ENCODE data around the gene NT5E. TPM values are rescaled to one million over a fixed set of nuclear protein-coding genes. Genes with fewer than 3 reads are reported as not detected.

Gene NT5E
- polyA plus RNA-seq, 1 donor, result 4.9 TPM

DNA sequence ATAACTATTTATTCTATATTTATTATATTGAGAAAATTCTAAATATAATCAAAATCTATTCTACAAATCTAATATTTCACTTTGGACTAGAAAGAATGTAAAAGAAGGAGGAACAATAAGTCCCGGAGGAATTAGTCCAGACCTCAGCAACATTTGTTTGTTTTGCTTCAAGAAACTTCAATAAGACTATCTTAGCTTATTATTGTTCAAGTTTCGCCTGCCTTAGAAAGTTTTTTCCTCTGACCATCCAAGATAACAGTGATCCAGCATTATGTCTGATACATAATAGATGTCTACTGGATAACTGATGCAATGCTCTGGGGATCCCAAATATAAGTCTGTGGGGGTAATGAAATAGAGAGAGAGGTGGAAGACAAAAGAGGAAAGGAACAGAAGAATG is 28.7 kb upstream of the NT5E start:
- H3K4me3 ChIP-seq (ENCODE audit: low read length), result no peak overlapping the region
- no peak for DNase-seq
- H3K36me3 ChIP-seq (ENCODE audit: control insufficient read depth, insufficient read depth, low read length), result no peaks in the 10 kb centered on the region
- WGBS (ENCODE audit: insufficient coverage, low lambda C conversion rate), result 100% methylated on average over 1 of the region's 2 CpGs
- peaks cover 3% of the 10 kb centered on the region for H3K9me3 ChIP-seq (ENCODE audit: control insufficient read depth, low read depth, low read length)
- no peak overlapping the region for H3K27ac ChIP-seq (ENCODE audit: low read length)
- no peaks in the 10 kb centered on the region for H3K27me3 ChIP-seq (ENCODE audit: control insufficient read depth, insufficient read depth, low read length)
- H3K4me1 ChIP-seq (ENCODE audit: control insufficient read depth, insufficient read depth, low read length), result no peaks in the 10 kb centered on the region

DNA sequence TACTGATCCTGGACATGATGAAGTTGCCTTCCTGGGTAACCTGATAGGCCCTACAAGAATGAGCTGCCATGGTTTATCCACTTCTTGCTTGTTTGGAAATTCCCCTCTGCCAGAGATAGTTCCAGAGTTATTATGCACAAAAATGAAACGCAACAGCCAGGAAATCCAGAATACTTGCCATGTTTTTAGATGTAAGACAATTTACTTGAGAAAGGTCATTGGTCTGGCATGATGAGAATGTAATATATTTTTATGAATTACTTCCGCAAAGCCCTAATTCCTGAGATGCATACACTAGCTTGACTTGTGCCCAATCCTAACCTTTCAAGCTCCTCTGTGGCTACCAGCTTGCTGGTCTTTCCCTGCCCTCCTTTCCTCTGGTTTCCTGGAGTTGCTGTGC is 27.9 kb upstream of the NT5E start:
- no peak for DNase-seq
- Histone ChIP-seq H3K9me3 (ENCODE audit: control insufficient read depth, low read depth, low read length) (peaks cover 4% of the 10 kb centered on the region), H3K4me1 (ENCODE audit: control insufficient read depth, insufficient read depth, low read length) (no peaks in the 10 kb centered on the region), H3K4me3 (ENCODE audit: low read length) (no peak overlapping the region), H3K36me3 (ENCODE audit: control insufficient read depth, insufficient read depth, low read length) (no peaks in the 10 kb centered on the region), H3K27ac (ENCODE audit: low read length) (no peak overlapping the region), H3K27me3 (ENCODE audit: control insufficient read depth, insufficient read depth, low read length) (no peaks in the 10 kb centered on the region)
- WGBS (ENCODE audit: insufficient coverage, low lambda C conversion rate), result 80% methylated on average over 1 of the region's 2 CpGs

DNA sequence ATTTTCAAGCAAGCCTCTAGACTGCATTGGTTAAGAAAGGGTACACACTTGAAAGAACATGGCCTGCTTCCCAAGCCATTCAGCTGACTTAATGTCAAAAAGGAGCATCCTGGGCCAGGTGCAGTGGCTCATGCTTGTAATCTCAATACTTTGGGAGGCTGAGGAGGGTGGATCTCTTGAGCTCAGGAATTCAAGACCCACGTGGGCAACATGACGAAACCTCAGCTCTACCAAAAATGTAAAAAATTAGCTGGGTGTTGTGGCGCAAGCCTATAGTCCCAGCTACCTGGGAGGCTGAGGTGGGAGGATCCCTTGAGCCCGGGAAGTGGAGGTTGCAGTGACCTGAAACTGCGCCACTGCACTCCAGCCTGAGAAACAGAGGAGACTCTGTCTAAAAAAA is 26.9 kb upstream of the NT5E start:
- Histone ChIP-seq H3K4me1 (ENCODE audit: control insufficient read depth, insufficient read depth, low read length) (no peaks in the 10 kb centered on the region), H3K9me3 (ENCODE audit: control insufficient read depth, low read depth, low read length) (peaks cover 4% of the 10 kb centered on the region), H3K36me3 (ENCODE audit: control insufficient read depth, insufficient read depth, low read length) (no peaks in the 10 kb centered on the region), H3K4me3 (ENCODE audit: low read length) (no peak overlapping the region), H3K27ac (ENCODE audit: low read length) (no peak overlapping the region), H3K27me3 (ENCODE audit: control insufficient read depth, insufficient read depth, low read length) (no peaks in the 10 kb centered on the region)
- no peak for DNase-seq
- 100% methylated on average over 1 of the region's 5 CpGs for WGBS (ENCODE audit: insufficient coverage, low lambda C conversion rate)

DNA sequence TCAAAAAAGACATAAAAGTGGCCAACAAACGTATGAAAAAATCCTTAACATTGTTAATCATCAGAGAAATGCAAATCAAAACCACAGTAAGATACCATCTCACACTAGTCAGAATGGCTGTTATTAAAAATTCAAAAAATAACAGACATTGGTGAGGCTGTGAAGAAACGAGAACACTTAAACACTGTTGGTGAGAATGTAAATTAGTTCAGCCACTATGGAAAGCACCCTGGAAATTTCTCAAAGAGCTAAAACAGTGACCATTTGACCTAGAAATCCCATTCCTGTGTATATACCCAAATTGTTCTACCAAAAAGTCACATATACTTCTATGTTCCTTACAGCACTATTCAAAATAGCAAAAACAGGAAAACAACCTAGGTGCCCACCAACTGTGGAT is 24.9 kb upstream of the NT5E start:
- WGBS (ENCODE audit: insufficient coverage, low lambda C conversion rate), result no CpG with 5 or more reads among the region's 2 CpGs
- no peak overlapping the region for H3K27ac ChIP-seq (ENCODE audit: low read length)
- peaks cover 4% of the 10 kb centered on the region for H3K9me3 ChIP-seq (ENCODE audit: control insufficient read depth, low read depth, low read length)
- no peaks in the 10 kb centered on the region for H3K4me1 ChIP-seq (ENCODE audit: control insufficient read depth, insufficient read depth, low read length)
- no peak for DNase-seq
- H3K36me3 ChIP-seq (ENCODE audit: control insufficient read depth, insufficient read depth, low read length), result no peaks in the 10 kb centered on the region
- H3K4me3 ChIP-seq (ENCODE audit: low read length), result no peak overlapping the region
- H3K27me3 ChIP-seq (ENCODE audit: control insufficient read depth, insufficient read depth, low read length), result no peaks in the 10 kb centered on the region

DNA sequence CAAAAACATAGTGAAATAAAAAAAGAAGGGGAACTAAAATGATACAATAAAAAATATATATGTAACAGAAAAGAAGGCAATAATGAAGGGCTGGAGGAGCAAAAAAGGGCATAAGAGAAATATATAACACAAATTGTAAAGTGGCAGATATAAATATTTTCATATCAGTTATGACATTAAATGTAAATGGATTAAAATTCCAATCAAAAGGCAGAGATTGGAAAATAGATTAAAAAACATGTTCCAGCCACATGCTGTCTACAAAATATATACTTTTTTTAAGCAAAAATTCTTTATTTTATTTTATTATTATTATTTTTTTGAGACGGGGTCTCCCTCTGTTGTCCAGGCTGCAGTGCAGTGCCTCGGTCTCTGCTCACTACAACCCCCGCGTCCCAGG is 23.9 kb upstream of the NT5E start:
- Histone ChIP-seq H3K4me3 (ENCODE audit: low read length) (no peak overlapping the region), H3K36me3 (ENCODE audit: control insufficient read depth, insufficient read depth, low read length) (no peaks in the 10 kb centered on the region), H3K27ac (ENCODE audit: low read length) (no peak overlapping the region), H3K27me3 (ENCODE audit: control insufficient read depth, insufficient read depth, low read length) (no peaks in the 10 kb centered on the region), H3K9me3 (ENCODE audit: control insufficient read depth, low read depth, low read length) (peaks cover 4% of the 10 kb centered on the region), H3K4me1 (ENCODE audit: control insufficient read depth, insufficient read depth, low read length) (no peaks in the 10 kb centered on the region)
- 100% methylated on average over 1 of the region's 4 CpGs for WGBS (ENCODE audit: insufficient coverage, low lambda C conversion rate)
- no peak for DNase-seq

DNA sequence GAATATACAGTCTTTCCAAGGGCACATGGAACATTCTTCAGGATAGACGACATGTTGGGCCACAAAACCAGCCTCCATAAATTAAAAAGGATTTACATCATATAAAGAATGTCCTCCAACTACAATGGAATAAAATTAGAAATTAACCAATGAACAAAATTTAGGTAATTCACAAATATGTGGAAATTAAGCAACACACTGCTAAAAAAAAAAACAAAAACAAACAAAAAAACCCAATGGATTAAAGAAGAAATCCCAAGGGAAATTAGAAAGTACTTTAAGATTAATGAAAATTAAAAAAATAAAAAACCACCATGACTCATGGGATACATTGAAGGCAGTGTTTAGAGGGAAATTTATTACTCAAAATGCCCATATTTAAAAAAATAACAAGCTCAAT is 21.4 kb upstream of the NT5E start:
- Histone ChIP-seq H3K27me3 (ENCODE audit: control insufficient read depth, insufficient read depth, low read length) (no peaks in the 10 kb centered on the region), H3K4me3 (ENCODE audit: low read length) (no peak overlapping the region), H3K27ac (ENCODE audit: low read length) (no peak overlapping the region), H3K9me3 (ENCODE audit: control insufficient read depth, low read depth, low read length) (peaks cover 4% of the 10 kb centered on the region), H3K4me1 (ENCODE audit: control insufficient read depth, insufficient read depth, low read length) (no peaks in the 10 kb centered on the region), H3K36me3 (ENCODE audit: control insufficient read depth, insufficient read depth, low read length) (no peaks in the 10 kb centered on the region)
- DNase-seq, result no peak
- no CpG with 5 or more reads among the region's 1 CpG for WGBS (ENCODE audit: insufficient coverage, low lambda C conversion rate)

DNA sequence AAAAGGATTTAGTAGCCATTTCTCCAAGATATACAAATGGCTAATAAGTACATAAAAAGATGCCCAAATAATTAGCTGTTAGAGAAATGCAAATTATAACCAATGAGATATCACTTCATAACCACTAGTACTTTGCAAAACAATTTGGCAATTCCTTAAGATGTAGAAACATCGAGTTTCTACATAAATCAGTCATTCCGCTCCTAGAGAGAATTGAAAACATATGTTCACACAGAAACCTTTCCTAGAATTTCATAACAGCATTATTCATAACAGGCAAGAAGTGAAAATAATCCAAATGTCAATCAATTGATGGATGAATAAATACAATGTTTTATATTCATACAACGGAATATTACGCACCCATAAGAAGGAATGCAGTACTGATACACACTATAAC is 20.5 kb upstream of the NT5E start:
- no peak overlapping the region for H3K4me3 ChIP-seq (ENCODE audit: low read length)
- 100% methylated on average over 2 of the region's 4 CpGs for WGBS (ENCODE audit: insufficient coverage, low lambda C conversion rate)
- H3K9me3 ChIP-seq (ENCODE audit: control insufficient read depth, low read depth, low read length), result peaks cover 7% of the 10 kb centered on the region
- no peaks in the 10 kb centered on the region for H3K36me3 ChIP-seq (ENCODE audit: control insufficient read depth, insufficient read depth, low read length)
- H3K27ac ChIP-seq (ENCODE audit: low read length), result no peak overlapping the region
- no peak for DNase-seq
- no peaks in the 10 kb centered on the region for H3K27me3 ChIP-seq (ENCODE audit: control insufficient read depth, insufficient read depth, low read length)
- no peaks in the 10 kb centered on the region for H3K4me1 ChIP-seq (ENCODE audit: control insufficient read depth, insufficient read depth, low read length)

DNA sequence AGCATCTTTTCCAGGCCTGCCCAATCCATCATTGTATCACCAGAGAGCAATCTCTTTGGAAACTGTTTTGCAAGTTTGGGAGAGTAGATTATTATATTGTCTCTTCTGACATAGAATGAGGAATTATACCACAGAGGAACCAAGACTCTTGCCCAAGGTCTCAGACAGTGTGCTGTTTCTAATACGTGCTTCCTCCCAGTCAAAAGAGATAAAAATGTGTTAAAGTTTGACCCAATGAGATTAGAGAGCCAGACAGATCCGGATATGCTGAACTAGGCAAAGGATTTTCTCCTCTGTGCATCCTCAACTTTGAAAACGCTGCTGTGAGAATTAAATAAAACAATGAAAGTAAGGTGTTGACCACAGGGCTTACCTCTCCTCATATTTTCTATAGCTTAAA is 18.6 kb upstream of the NT5E start:
- 22% methylated on average over 3 of the region's 3 CpGs for WGBS (ENCODE audit: insufficient coverage, low lambda C conversion rate)
- DNase-seq, result peak in 1 of 2 donors; percentile 50
- no peak overlapping the region for H3K27ac ChIP-seq (ENCODE audit: low read length)

DNA sequence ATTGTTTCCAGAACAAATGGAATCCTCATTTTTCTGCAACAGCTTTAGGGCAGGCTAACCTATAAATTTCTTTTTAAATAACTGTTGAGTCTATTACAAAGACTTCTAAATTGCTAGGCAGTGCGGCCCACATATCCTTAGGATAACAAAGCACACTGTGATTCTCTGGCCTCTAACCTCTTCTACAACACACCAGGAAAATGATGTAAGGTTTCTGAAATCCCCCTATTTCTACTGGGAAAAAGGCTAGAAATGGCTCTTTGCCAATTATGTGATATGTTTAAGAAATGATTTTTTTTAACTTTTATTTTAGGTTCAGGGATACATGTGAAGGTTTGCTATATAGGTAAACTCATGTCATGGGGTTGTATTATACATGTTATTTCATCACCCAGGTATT is 17.3 kb upstream of the NT5E start:
- Histone ChIP-seq H3K27me3 (ENCODE audit: control insufficient read depth, insufficient read depth, low read length) (no peaks in the 10 kb centered on the region), H3K36me3 (ENCODE audit: control insufficient read depth, insufficient read depth, low read length) (no peaks in the 10 kb centered on the region), H3K4me3 (ENCODE audit: low read length) (no peak overlapping the region), H3K9me3 (ENCODE audit: control insufficient read depth, low read depth, low read length) (peaks cover 5% of the 10 kb centered on the region), H3K4me1 (ENCODE audit: control insufficient read depth, insufficient read depth, low read length) (no peaks in the 10 kb centered on the region), H3K27ac (ENCODE audit: low read length) (no peak overlapping the region)
- no peak for DNase-seq
- WGBS (ENCODE audit: insufficient coverage, low lambda C conversion rate), result no CpG with 5 or more reads among the region's 1 CpG

More for the DNA sequence above, 18.6 kb upstream of the NT5E start:
- Histone ChIP-seq H3K36me3 (ENCODE audit: control insufficient read depth, insufficient read depth, low read length) (no peaks in the 10 kb centered on the region), H3K4me1 (ENCODE audit: control insufficient read depth, insufficient read depth, low read length) (no peaks in the 10 kb centered on the region), H3K27me3 (ENCODE audit: control insufficient read depth, insufficient read depth, low read length) (no peaks in the 10 kb centered on the region), H3K4me3 (ENCODE audit: low read length) (no peak overlapping the region), H3K9me3 (ENCODE audit: control insufficient read depth, low read depth, low read length) (peaks cover 5% of the 10 kb centered on the region)

DNA sequence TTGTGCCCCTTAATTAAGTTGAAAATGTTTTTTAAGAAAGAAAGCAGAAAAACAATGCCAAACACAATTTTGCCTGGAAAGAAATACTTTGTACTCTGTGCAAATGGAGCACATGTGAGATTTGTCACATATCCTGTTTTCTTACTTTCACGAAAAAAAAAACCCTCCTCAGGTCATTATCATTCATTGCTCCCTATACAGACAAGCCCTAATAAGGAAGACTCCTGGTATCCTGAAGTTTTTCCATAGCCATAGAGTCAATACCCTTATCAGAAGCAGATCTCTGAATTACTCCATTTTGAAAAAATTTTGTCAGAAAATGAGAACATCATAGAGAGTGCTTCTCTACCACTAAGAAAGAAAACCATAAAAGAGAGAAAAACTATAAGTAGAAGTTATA is 14.0 kb upstream of the NT5E start:
- no peaks in the 10 kb centered on the region for H3K36me3 ChIP-seq (ENCODE audit: control insufficient read depth, insufficient read depth, low read length)
- no peak overlapping the region for H3K27ac ChIP-seq (ENCODE audit: low read length)
- DNase-seq, result no peak
- H3K27me3 ChIP-seq (ENCODE audit: control insufficient read depth, insufficient read depth, low read length), result no peaks in the 10 kb centered on the region
- no peak overlapping the region for H3K4me3 ChIP-seq (ENCODE audit: low read length)
- no CpG with 5 or more reads among the region's 1 CpG for WGBS (ENCODE audit: insufficient coverage, low lambda C conversion rate)
- no peaks in the 10 kb centered on the region for H3K4me1 ChIP-seq (ENCODE audit: control insufficient read depth, insufficient read depth, low read length)
- peaks cover 5% of the 10 kb centered on the region for H3K9me3 ChIP-seq (ENCODE audit: control insufficient read depth, low read depth, low read length)

DNA sequence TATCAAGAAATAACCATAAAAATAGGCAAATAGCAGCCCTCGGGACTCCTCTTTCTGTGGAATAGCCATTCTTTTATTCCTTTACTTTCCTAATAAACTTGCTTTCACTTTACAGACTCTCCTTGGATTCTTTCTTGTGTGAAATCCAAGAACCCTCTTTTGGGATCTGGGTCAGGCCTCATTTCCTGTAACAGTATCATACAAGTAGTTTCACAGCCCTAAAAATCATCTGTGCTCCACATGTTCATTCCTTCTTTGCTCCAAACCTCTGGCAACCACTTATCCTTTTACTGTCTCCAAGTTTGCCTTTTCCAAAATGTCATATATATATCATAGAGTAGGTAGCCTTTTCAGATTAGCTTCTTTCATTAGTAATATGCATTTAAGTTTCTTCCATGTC is 13.5 kb upstream of the NT5E start:
- Histone ChIP-seq H3K36me3 (ENCODE audit: control insufficient read depth, insufficient read depth, low read length) (no peaks in the 10 kb centered on the region), H3K4me1 (ENCODE audit: control insufficient read depth, insufficient read depth, low read length) (no peaks in the 10 kb centered on the region), H3K27ac (ENCODE audit: low read length) (no peak overlapping the region), H3K9me3 (ENCODE audit: control insufficient read depth, low read depth, low read length) (peaks cover 5% of the 10 kb centered on the region), H3K4me3 (ENCODE audit: low read length) (no peak overlapping the region), H3K27me3 (ENCODE audit: control insufficient read depth, insufficient read depth, low read length) (no peaks in the 10 kb centered on the region)
- no peak for DNase-seq
- no CpG with 5 or more reads among the region's 1 CpG for WGBS (ENCODE audit: insufficient coverage, low lambda C conversion rate)
